ENCODE results near the gene C2CD4C.

C2CD4C gene

DNA sequence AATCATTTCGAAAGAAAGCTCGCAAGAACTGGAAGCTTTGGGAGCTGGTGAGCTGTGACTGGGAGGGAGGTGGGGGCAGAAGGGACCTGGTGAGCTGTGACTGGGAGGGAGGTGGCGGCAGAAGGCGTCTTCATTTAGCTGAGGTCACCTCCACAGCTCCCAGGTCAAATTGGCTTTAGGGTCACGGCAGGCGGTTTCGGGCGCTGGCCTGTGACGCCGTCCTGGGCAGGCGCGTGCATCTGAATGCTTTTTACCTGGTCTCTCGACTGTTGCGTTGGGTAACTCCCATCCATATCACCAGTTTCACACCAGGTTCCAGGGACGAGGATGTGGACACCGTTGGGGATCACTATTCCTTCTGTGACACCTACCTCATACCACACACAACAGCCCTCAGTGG is 29.2 kb downstream of the C2CD4C start:
- DNase-seq = no peak

DNA sequence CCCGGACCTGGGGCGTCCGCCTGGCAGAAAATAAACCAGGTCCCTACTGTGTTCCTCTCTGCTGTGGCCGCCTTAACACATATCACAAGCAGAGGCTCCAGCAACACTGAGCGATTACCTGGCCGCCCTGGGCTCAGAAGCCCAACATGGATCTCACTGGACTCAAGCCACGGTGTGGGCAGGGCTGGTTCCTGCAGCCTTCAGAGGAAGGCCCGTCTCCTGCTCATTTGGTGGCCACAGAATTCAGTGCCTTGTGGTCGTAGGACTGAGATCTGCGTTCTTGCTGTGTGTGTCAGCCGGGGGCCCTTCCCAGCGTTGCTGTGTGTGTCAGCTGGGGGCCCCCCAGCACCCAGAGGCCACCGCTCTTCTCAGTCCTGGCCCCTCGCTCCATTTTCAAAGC is 30.2 kb downstream of the C2CD4C start:
- DNase-seq = no peak

DNA sequence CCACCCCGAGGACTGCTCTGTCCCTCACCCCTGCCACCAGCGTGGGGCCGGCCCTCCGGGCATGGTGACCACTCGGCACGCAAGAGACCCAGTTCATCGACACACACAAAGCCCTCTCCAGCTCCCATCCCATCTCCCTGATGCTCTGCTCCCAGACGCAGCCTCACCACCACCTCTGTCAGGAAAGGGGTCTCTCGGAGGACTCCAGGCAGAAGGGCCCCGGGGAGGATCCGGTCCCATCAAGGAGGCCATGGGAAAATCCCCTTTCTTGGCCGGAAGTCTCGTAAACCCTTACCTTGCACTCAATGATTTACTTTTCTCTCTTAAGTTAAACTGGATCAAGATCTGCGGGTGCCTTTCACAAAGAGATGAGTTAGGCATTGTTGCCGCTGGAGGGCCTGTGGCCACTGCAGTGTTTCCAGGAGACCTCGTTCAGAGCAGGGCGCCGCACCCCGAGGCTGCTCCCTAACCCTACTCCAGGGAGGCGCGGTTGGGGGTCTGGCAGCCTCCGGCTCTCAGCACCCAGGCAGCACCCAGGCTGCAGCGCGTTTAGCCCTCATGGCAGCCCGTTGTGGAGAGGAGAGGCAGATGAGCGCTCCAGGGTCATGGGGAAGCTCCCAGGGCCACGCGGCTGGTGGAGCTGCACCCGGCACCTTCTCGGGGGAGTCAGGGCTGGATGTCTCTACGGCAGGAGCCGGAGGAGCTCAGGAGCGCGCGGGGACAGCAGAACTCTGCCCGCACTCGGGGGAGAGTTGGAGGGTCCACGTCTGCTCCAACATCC is 31.0 kb downstream of the C2CD4C start:
- no peak for DNase-seq

DNA sequence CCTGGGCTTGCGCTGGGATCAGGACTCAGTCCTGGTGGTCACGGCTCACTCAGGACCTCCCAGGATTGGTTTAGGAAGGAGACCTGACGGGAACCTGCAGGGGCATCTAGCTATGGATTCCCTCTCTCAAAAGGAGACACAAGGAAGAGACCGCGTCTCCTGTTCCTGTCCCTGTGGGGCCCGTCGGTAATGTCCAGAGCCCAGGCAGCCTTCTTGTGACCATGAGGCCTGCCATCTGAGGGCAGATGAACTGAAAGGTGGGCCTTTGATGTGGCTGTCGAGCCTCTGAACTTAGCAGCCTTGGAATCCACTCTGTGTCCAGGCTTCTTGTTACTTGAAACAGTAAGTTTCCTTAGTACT is 32.9 kb downstream of the C2CD4C start:
- no peak for DNase-seq

DNA sequence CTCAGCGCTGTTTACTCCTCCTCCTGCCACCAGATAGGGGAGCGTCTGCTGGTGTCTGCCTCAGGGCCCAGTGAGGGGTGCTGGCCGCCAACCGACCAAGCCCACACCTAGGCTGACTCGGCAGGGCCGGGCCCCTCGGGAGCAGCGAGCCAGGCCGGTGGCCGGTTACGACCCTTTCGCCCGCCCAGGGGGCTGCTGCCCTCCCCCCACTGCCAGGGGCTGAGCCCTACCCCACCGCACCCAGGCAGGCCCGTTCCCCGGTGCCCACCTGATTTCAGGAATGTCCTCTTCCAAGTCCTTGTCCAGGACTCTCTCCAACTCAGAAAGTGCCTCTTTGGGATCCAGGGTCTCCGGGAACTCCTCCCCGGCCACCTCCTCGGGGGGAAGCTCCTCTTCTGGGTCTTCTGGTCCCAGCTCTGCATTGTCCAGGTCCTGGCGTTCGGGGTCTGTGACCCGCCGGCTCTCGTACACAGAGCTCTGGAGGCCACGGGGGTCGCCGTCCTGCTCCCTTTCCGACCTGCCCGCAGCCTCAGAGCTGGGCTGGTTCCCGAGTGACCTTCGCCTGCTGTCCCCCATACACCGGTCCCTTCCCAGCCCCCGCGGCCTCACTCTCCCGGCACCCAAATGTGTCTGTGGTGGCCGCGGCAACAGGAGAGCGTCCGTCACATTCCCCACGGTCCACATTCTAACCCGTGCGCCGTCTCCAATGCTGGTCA is 33.4 kb downstream of the C2CD4C start:
- DNase-seq = no peak

DNA sequence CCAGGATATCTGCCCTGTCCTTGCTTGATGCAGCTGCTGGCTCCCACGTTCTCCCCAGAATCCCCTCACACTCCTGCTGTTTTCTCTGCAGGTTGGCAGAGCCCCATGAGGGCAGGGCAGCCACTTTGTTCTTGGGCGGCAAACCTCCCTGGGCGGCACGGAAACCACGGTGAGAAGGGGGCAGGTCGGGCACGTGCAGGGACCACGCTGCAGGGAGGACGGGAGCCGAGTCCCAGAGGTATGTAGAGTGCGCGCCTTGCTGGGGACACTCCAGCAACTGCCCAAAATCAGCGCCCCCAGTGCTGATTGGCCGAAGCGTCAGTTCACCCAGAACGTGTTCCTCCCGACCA is 34.1 kb downstream of the C2CD4C start:
- no peak for DNase-seq

DNA sequence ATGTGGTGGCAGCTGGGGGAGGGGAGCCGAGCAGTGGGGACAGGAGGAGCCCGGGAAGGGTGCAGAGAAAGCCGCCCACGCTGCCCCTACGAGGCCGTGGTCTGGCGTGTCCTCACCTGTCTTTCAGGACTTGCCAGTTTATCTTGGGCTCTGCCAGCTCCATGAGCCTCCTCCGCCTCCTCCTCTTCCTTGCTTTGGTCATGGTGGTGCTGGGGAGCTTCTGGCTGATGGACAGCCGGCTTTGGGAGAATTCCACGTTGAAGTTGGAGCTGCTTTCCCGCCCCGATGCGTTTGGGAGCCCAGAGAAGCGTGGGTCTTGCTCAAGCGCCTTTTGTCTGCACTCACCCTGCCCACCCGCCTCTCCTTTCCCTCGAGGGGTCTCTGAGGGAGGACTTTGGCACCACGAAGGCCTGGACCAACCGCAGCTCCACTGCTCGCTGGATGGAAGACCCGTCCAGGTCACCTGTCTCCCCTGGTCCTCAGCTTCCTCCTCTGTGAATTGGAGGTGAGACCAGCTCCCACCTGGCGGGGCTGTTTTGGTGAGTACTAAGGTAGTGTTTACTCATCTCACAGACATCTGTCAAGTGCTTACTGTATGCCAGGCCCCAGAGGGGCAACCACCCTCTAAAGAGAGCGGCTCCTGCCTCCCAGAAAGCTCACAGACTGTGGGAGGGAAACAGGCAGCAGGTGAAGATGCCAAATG is 34.6 kb downstream of the C2CD4C start:
- DNase-seq = no peak

DNA sequence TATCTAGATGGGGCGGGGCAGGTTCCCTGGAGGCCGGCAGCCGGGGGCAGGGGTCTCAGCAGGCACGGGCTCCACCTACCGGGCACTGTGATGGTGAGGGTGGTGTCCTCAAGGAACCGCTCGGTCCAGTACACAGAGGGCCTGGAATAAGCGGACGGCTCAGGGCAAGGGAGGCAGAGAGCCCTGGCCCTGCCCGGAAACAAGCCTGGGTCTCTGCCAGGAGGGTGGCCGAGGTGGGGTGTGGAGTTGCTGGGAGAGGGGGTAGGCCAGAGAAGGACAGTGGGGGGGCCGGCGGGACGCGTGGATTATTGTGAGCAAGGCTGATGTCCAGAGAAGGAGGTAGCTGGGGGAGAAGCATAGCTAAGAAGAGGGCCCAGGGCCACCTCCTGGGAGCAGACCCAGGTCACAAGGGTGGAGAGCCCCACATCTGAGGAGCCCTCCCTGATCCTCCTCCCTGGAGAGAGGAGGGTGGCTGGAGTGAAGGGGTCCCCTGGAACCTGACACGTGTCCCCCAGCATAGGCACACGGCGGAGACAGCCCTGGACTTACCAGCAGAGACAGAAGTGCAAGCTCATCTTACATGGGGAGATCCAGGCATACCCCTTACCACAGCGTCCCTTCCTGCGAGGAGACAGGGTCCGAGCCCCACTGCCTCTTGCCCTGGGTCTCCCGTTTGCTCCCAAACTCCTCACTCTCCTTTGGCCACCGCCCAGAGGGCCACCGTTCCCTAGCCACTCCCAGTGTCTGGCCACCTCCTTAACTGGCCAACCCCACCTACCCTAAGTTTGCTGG is 35.4 kb downstream of the C2CD4C start:
- no peak for DNase-seq

DNA sequence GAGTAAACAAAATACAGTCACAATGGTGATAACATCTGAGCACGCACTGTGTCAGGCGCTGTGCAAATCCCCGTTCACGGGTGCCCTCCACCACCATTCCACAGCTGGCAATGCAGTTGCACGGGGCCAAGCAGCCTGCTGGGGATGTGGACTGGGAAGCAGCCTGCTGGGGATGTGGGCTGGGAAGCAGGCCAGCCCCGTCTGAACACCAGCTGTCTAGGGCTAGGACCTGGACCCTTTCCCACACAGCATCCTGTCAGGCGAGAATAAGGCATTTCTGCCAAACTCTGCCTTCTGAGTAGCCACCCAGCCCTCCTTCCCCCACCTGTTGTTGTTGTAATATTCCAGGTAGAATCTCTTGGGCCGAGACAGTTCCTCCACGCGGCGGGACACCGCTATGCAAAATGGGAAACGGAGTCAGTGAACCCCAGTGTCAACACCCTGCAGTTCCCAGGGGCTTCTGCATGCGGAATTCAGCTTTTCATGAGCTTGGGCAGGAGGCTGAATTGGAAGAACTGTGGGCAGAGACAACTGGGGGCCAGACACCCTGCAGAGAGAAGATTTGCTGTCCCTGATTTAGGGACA is 36.5 kb downstream of the C2CD4C start:
- DNase-seq = peak; percentile 73

DNA sequence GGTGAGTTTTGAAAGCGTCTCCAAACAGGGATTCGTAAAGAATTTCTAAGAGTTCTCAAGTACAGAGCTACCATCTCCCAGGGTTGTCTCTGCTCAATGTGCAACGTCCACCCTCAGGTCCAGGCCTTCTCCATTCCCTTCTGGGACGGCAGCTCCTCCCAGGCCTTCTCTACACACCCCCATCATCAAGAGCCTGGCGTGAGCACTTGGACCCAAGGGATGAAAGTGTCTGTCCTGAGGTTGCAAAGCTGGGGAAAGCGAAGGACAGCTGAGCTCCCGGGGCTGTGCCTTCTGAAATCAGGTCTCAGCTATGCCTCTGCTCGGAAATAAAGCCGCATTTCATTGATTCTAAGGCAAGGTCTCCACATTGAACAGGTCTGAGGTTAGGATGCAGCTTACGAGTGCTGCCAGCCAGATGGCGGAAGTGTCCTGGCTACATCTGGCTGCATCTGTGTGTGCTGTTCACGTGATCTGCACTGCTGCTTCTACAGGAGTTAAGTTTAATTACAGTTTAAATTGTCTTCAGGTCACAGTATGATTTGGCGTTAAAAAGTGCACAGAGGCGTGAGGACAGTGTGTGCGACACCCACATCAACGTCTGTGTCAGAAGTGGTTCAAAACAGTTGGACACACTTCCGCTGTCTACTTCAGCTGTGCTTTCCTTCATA is 37.3 kb downstream of the C2CD4C start:
- DNase-seq = no peak

DNA sequence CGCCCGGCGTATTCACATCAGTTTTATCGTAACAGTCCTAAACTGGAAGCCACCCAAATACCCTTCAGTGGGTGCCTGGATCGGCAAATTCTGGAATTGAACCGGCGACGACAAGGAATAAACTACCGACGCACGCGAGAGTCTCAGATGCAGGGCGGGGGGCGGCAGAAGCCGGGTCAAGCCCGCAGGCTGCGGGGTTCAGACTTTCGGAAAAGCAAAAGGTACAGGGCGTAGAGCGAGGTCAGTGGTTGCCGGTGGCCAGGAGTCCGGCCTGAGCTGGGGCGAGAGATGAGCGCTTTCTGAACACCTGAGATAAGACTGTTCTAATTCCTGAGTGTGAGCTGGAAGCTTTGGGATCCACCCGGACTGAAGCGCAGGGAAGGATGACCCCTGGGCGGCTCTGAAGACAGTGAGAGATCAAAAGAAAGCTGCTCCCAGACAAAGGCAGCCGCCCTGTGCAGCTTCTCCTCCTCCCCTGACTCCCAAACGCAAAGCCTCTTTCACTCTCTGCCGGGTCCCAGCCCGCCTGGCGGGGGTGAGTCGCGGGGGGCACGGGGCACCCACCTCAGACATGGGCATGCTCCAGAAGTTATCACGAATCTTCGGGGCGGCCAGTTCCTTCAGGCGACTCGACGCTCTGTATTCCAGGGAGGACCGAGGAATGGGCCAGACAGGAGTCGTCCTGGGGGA is 38.2 kb downstream of the C2CD4C start:
- no peak for DNase-seq

DNA sequence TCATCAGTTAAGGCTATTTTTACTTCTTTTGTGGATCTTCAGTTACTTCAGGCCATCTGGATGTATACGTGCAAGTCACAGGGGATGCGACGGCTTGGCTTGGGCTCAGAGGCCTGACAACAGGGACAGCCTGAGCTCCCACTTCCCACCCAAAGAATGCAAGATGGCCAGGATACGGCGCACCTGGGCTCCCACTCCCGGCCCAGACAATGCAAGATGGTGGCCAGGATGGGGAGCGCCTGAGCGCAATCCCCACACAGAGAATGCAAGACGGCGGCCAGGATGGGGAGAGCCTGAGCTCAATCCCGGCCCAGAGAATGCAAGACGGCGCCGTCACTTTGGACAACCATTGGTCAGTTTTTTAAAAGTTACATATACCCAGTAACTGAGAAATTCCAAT is 39.1 kb downstream of the C2CD4C start:
- DNase-seq = no peak

DNA sequence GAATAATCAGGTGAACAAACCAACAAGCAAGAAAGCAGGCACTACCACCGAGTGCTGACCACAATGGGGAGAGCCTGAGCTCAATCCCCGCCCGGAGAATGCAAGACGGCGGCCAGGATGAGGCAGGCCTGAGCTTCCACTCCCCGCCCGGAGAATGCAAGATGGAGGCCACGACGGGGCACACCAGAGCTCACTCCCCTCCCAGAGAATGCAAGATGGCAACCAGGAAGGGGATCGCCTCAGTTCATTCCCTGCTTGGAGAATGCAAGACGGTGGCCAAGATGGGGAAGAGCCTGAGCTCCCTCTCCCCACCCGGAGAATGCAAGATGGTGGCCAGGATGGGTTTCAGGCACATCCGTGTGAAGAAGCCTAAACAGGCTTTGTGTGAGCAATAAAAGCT is 39.7 kb downstream of the C2CD4C start:
- no peak for DNase-seq

DNA sequence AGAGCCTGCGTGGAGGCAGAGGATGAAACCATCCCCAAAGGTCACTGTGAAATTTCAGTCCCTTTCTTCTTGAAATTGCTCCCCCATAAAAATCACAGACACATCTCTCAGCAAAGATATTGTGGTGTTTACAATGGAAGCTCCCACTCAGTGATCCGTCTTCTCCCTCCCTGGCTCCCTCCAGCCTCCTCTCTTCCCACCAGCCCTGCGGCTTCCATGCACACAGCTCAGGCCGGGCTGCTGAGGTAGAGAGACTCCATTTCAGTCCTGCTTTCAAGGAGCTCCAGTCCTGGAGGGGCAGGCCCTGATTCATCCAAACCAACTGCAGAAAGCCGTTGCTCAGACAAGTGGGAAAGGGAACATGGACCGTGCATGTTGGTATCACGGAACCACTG is 40.3 kb downstream of the C2CD4C start:
- no peak for DNase-seq

DNA sequence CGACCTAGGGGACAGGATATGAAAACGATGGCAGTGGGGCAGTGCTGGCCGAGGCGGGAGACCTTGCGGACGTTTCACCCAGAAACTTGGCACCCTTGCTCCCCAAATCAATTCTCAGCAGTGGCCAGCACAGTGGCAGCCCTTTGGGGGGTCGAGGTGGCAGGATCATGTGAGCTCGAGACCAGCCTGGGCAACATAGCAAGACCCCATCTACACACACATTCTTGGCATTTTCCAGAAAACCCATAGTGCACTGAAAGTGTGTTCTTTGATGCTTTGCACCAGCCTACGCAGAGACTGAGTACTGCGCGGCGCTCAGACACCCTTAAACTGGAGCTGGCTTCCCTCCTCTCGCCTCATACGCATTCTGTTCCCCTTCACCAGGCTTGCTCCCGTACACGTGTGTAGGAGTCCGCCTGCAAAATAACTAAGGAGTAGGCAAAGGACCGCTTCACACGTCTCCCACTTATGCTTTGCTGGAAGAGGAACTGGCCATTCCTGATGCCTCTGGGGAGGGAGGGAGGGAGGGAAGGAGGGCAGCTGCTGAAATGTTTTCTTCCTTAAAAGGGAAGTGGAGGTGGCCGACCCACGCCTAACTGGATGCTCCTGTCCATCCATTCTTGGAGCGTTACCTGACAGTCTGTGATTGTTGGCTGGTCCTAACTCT is 40.9 kb downstream of the C2CD4C start:
- no peak for DNase-seq

DNA sequence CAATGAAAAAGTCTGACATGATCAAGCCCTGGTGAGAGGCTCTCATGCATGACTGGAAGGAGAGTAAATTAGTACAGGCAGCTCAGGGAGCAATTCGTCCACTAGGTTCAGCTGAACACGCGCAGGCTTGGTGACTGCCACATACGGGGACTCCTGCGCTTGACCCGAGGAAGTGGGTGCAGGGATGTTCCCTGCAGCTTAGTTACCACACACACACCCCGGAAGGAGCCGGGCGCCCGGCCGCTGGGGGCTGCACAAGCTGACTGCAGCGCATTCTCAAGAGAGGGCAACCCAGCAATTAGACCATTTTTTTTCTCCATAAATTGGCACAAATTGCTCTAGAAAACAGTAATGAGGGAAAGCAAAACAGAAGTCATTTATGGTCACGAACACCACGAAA is 41.4 kb downstream of the C2CD4C start:
- no peak for DNase-seq

DNA sequence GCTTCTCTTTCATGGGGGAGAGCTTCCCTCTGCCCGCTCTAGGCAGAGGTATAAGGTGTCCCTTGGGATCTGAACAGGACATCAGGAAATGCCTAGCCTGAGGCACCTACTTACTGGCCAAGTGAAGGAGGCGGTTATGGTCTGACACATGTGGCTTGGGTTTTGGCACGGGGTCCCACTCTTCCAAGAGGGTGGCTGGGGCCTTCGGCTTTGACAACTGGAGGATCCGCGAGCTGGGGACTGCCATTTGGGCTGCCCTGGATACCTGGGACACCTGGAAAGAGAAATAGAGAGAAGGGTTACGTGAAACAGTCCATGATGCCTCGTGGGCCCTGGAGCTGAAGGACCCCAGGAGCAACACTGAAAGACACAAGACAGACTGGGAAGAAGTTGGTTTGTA is 42.0 kb downstream of the C2CD4C start:
- no peak for DNase-seq

DNA sequence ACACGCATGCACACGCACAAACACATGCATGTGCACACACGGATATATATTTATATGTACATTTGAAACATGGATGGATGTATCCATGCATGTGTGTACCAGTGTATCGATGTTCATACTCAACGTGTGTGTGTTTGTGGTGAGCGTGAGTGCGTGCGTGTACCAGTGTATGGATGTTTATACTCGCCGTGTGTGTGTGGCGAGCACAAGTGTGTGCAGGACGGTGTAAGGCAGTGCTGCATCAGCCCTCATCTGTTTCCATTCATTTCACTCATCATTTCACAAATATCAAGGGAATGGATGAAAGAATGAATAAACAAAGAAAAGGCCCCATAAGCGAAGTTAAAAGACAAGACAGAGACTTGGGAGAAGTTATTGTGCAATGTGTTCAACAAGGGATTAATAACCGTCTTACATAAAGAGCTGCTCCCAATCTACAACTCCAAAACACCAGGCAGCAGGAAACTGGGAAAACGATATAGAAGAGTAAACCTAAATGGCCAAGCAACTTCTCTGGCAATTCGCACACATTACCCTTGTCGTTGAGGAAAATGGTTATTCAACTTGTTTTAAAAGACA is 42.7 kb downstream of the C2CD4C start:
- DNase-seq = no peak

DNA sequence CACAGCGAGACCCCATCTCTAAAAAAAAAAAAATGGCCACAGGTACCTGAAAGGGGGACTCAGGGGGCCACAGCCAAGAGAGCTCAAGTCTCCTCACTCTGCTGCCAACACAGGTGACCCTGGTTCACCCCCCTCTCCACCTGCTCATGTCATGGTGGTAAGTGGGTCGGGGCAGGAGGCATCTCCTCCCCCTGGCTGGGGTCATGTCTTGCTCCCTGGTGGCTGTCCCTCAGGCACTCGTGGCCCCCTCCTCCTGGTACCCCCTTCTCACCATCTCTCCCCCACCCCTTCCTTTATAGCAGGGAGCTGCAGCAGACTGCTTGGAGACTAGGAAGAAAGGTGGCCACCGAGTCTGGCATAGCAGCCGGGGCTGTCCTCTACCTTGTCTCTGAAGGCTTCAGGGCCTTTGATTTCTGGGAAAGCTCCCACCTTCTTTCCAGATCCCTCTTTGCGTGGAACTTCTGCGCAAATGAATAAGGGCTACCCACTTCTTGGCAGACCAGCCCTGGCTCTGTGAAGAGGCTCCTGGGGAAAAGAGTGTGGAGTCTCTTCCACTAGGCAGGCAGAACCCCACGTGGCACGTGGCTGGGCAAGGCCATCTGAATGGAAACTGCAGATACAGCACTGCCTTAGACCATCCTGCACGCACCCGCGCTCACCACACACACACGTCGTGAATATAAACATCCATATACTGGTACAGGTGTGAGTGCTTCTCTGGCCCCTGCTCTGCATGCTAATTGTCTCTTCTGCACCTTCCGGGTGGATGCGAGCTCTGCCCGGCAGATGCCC is 44.3 kb downstream of the C2CD4C start:
- DNase-seq = no peak

DNA sequence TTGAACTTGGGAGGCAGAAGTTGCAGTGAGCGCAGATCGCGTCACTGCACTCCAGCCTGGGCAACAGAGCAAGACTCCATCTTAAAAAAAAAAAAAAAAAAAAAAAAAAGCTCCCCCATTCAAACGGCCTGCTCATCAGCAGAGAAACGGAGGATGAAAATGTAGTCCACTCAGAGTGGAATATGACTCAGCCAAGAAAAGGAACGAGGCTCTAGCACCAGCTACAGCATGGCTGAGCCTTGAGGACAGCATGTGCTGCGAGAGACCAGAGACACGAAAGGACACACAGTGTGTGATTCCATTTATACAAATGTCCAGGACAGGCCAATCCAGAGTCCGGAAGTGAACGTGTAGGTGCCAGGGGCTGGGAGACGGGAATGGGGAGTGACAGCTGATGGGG is 46.3 kb downstream of the C2CD4C start:
- no peak for DNase-seq

Data from NCI-H1092 (cell line).